OCI-LY1 (cell line): ENCODE results near the gene MAP1LC3A.

Source experiments
- H2AFZ ChIP-seq: fragments of 200-600 bp; sonication (generic), shearing (Covaris generic); 2 replicates; pipeline ENCODE4 v1.6.0; 2014; ENCODE audit warnings: antibody characterized with exemption, mild to moderate bottlenecking, low read length
- H3F3A ChIP-seq: fragments of 200-600 bp; sonication (generic), shearing (Covaris generic); 2 replicates; pipeline ENCODE4 v1.6.0; 2014; ENCODE audit warnings: mild to moderate bottlenecking, antibody characterized with exemption, low read length, moderate library complexity; ENCODE audit not compliant: insufficient read depth
- H3K27ac ChIP-seq: fragments of 200-600 bp; sonication (generic); 2 replicates; pipeline ENCODE4 v1.5.1; 2014; ENCODE audit warnings: low read length, mixed run types, mild to moderate bottlenecking, low read depth; ENCODE audit not compliant: poor library complexity, severe bottlenecking
- H3K27me3 ChIP-seq: fragments of 200-600 bp; sonication (generic); 2 replicates; pipeline ENCODE4 v1.6.0; 2014; ENCODE audit warnings: antibody characterized with exemption, mild to moderate bottlenecking, low read length, moderate library complexity; ENCODE audit not compliant: insufficient read depth
- H3K36me3 ChIP-seq: fragments of 200-600 bp; sonication (generic); 2 replicates; pipeline ENCODE4 v1.6.1; 2014; ENCODE audit warnings: mild to moderate bottlenecking, antibody characterized with exemption, low read length, moderate library complexity, mixed read lengths; ENCODE audit not compliant: insufficient read depth
- H3K4me1 ChIP-seq: fragments of 200-600 bp; sonication (generic); 2 replicates; pipeline ENCODE4 v1.5.1; 2014; ENCODE audit warnings: mild to moderate bottlenecking, low read length, moderate library complexity; ENCODE audit not compliant: insufficient read depth, severe bottlenecking
- H3K4me2 ChIP-seq: fragments of 200-600 bp; sonication (generic), shearing (Covaris generic); 2 replicates; pipeline ENCODE4 v1.6.1; 2014; ENCODE audit warnings: low read length
- H3K4me3 ChIP-seq: fragments of 200-600 bp; sonication (generic); 2 replicates; pipeline ENCODE4 v1.5.1; 2014; ENCODE audit warnings: low read length, low read depth, mild to moderate bottlenecking, mixed read lengths; ENCODE audit not compliant: poor library complexity, severe bottlenecking
- H3K79me2 ChIP-seq: fragments of 200-600 bp; shearing (Covaris generic); 2 replicates; pipeline ENCODE4 v1.6.1; 2016; ENCODE audit warnings: mixed run types, low read length, mixed read lengths; ENCODE audit not compliant: insufficient read depth
- H3K9ac ChIP-seq: fragments of 200-600 bp; sonication (generic), shearing (Covaris generic); 2 replicates; pipeline ENCODE4 v1.6.1; 2014; ENCODE audit warnings: mild to moderate bottlenecking, low read length, mixed read lengths
- H3K9me2 ChIP-seq: fragments of 200-600 bp; sonication (generic), shearing (Covaris generic); 2 replicates; pipeline ENCODE4 v1.6.1; 2014; ENCODE audit warnings: low read depth, mild to moderate bottlenecking, low read length, mixed read lengths
- H3K9me3 ChIP-seq: fragments of 200-600 bp; shearing (Covaris generic); 2 replicates; pipeline ENCODE4 v1.6.1; 2014; ENCODE audit warnings: low read length, mixed read lengths
- H4K20me1 ChIP-seq: fragments of 200-600 bp; sonication (generic), shearing (Covaris generic); 2 replicates; pipeline ENCODE4 v1.6.0; 2016; ENCODE audit warnings: mild to moderate bottlenecking, low read length; ENCODE audit not compliant: insufficient read depth
- CTCF ChIP-seq: fragments of 200-600 bp; sonication (generic), shearing (Covaris generic); IDR thresholded peaks from 2 replicates; pipeline ENCODE4 v1.5.1; 2017; ENCODE audit warnings: mild to moderate bottlenecking, antibody characterized with exemption, low read length, moderate library complexity, mixed read lengths
- EZH2 ChIP-seq: fragments of 200-600 bp; sonication (generic), shearing (Covaris generic); IDR thresholded peaks from 2 replicates; pipeline ENCODE4 v1.8.0; 2017; ENCODE audit warnings: borderline replicate concordance, mixed run types, mild to moderate bottlenecking, antibody characterized with exemption, low read length, moderate library complexity, mixed read lengths

The MAP1LC3A gene

GRCh38 chr20:34583544-34583943, 25.0 kb downstream of the MAP1LC3A start:
- H3K4me1 ChIP-seq = peaks cover 9% of the 10 kb centered on the region
- peaks cover 32% of the 10 kb centered on the region for H3K36me3 ChIP-seq
- no peak overlapping the region for H3K4me3 ChIP-seq

GRCh38 chr20:34585019-34585418, 26.5 kb downstream of the MAP1LC3A start:
- H3K27ac ChIP-seq = no peak overlapping the region

More at GRCh38 chr20:34583544-34583943, 25.0 kb downstream of the MAP1LC3A start:
- Histone ChIP-seq H3K9me3 (no peaks in the 10 kb centered on the region), H3K79me2 (no peaks in the 10 kb centered on the region), H3F3A (no peaks in the 10 kb centered on the region), H3K27ac (no peak overlapping the region), H3K4me2 (no peak overlapping the region), H4K20me1 (no peaks in the 10 kb centered on the region), H3K9me2 (no peaks in the 10 kb centered on the region), H2AFZ (no peak overlapping the region), H3K27me3 (no peaks in the 10 kb centered on the region), H3K9ac (no peak overlapping the region)
- TF ChIP-seq EZH2 (no peak), CTCF (no peak)

GRCh38 chr20:34586488-34587163, 28.1 kb downstream of the MAP1LC3A start:
- Histone ChIP-seq H3K4me3 (no peak overlapping the region), H3K27me3 (no peaks in the 10 kb centered on the region), H3K9me2 (no peaks in the 10 kb centered on the region), H3K4me2 (no peak overlapping the region), H2AFZ (no peak overlapping the region), H3K9ac (no peak overlapping the region), H3K36me3 (peaks cover 21% of the 10 kb centered on the region), H3K9me3 (no peaks in the 10 kb centered on the region), H3K79me2 (no peaks in the 10 kb centered on the region), H3F3A (no peaks in the 10 kb centered on the region), H3K4me1 (no peaks in the 10 kb centered on the region), H4K20me1 (no peaks in the 10 kb centered on the region), H3K27ac (no peak overlapping the region)
- TF ChIP-seq CTCF (no peak), EZH2 (no peak)

More at GRCh38 chr20:34585019-34585418, 26.5 kb downstream of the MAP1LC3A start:
- peaks cover 32% of the 10 kb centered on the region for H3K36me3 ChIP-seq
- no peak overlapping the region for H3K9ac ChIP-seq
- peaks cover 6% of the 10 kb centered on the region for H3K4me1 ChIP-seq
- no peaks in the 10 kb centered on the region for H3K79me2 ChIP-seq
- no peaks in the 10 kb centered on the region for H3K9me2 ChIP-seq
- no peaks in the 10 kb centered on the region for H3F3A ChIP-seq
- H4K20me1 ChIP-seq = no peaks in the 10 kb centered on the region
- no peaks in the 10 kb centered on the region for H3K27me3 ChIP-seq
- no peaks in the 10 kb centered on the region for H3K9me3 ChIP-seq
- TF ChIP-seq EZH2 (no peak), CTCF (no peak)
- no peak overlapping the region for H2AFZ ChIP-seq
- H3K4me3 ChIP-seq = no peak overlapping the region
- no peak overlapping the region for H3K4me2 ChIP-seq
